T-helper 2 cell treated with Interferon-gamma antibody and Interleukin-4, amounts not matched to agents 100 ng/mL and 5 ng/mL, for 36 hours (primary cell): ENCODE data around the gene PRCD. TPM values are rescaled to one million over a fixed set of nuclear protein-coding genes. Genes with fewer than 3 reads are reported as not detected.

Experiments
- intact Hi-C: fragments of 100-400 bp; cut with micrococcal nuclease; formaldehyde crosslinking; loops from one replicate; pipeline ENCODE4 v1.15.1; 2023
- total RNA-seq: library from RNA; stranded (reverse); gene quantifications from 2 replicates; pipeline ENCODE4 v1.2.3, GENCODE V29; 2022

PRCD gene
- not detected in 2 replicates for total RNA-seq

- intact Hi-C loops: no loop called here
Measured at GRCh38 chr17:76539631-76540271, at the start of gene PRCD. Gene PRCD, plus strand, starts transcription at chr17:76540044. Its CDS starts 98 bp downstream, at chr17:76540142.

- intact Hi-C loops: no loop called here
Measured at GRCh38 chr17:76490112-76490710, 49.6 kb upstream of the PRCD start.

- intact Hi-C loops: no loop called here
Measured at GRCh38 chr17:76491271-76492122, 48.3 kb upstream of the PRCD start.

- intact Hi-C loops: no loop called here
Measured at GRCh38 chr17:76492123-76492988, 47.5 kb upstream of the PRCD start.

- intact Hi-C loops: loop anchor here (1.0 kb wide), 1 partner anchor 8 kb away; the partner anchor contains the start of gene RHBDF2
Measured at GRCh38 chr17:76492989-76493501, 46.8 kb upstream of the PRCD start.

- intact Hi-C loops: loop anchor here (1.0 kb wide), 1 partner anchor 8 kb away; the partner anchor contains the start of gene RHBDF2
Measured at GRCh38 chr17:76493505-76494167, 46.2 kb upstream of the PRCD start.

GRCh38 chr17:76495663-76496400 lies 44.0 kb upstream of the PRCD start:
- intact Hi-C loops: no loop called here

- intact Hi-C loops: no loop called here
Measured at GRCh38 chr17:76496464-76496863, 43.4 kb upstream of the PRCD start.

GRCh38 chr17:76497699-76497978 lies 42.2 kb upstream of the PRCD start:
- intact Hi-C loops: no loop called here

GRCh38 chr17:76497979-76498875 lies 41.6 kb upstream of the PRCD start:
- intact Hi-C loops: no loop called here

GRCh38 chr17:76498876-76499251 lies 41.0 kb upstream of the PRCD start:
- intact Hi-C loops: no loop called here

- intact Hi-C loops: no loop called here
Measured at GRCh38 chr17:76499267-76499667, 40.6 kb upstream of the PRCD start.

GRCh38 chr17:76500074-76500746 lies 39.6 kb upstream of the PRCD start:
- intact Hi-C loops: no loop called here

GRCh38 chr17:76500747-76501017 lies 39.2 kb upstream of the PRCD start:
- intact Hi-C loops: loop anchor here (1.0 kb wide), 2 partner anchors 7 to 47 kb away; partner anchors contain the start of gene UBE2O

- intact Hi-C loops: loop anchor here (1.0 kb wide), 2 partner anchors 8 to 48 kb away; partner anchors contain the start of gene UBE2O
Measured at GRCh38 chr17:76501018-76501826, 38.6 kb upstream of the PRCD start, which contains the start of gene RHBDF2. Gene RHBDF2, minus strand, starts transcription at chr17:76501423. Its CDS starts 19,899 bp downstream, at chr17:76481524.

GRCh38 chr17:76501827-76502307 lies 38.0 kb upstream of the PRCD start:
- intact Hi-C loops: loop anchor here (1.0 kb wide), 2 partner anchors 9 to 49 kb away; partner anchors contain the start of gene UBE2O
